Umbilical cord (tissue), 2 donors: ENCODE results near the gene DGKI. TPM values are rescaled to one million over a fixed set of nuclear protein-coding genes. Genes with fewer than 3 reads are reported as not detected.

ENCODE experiments used
- DNase-seq: peaks from one replicate; pipeline ENCODE4 v3.0.0-alpha.2; 2015; ENCODE audit warnings: low spot score
- total RNA-seq: library from RNA; depleted of rRNA; stranded (reverse); fragments of >200 nt; gene quantifications from one replicate; pipeline ENCODE4 v1.2.3, GENCODE V29; 2014; ENCODE audit warnings: low replicate concordance; ENCODE audit not compliant: insufficient read depth

DGKI gene
- total RNA-seq, 1 donor from 2014 or later: 76.1 TPM

GRCh38 chr7:137597856-137598255, 248.9 kb downstream of the DGKI start:
- DNase-seq: no peak

- no peak for DNase-seq
Measured at GRCh38 chr7:137593115-137593711, 253.6 kb downstream of the DGKI start.

- DNase-seq: peak; percentile 83
Measured at GRCh38 chr7:137592232-137592896, 254.4 kb downstream of the DGKI start.

GRCh38 chr7:137591421-137591837, 255.3 kb downstream of the DGKI start:
- peak; percentile 56 for DNase-seq

GRCh38 chr7:137590756-137591305, 255.9 kb downstream of the DGKI start:
- peak; percentile 27 for DNase-seq

GRCh38 chr7:137590071-137590755, 256.6 kb downstream of the DGKI start:
- peak; percentile 45 for DNase-seq

- DNase-seq: no peak
Measured at GRCh38 chr7:137587326-137587725, 259.4 kb downstream of the DGKI start.

GRCh38 chr7:137585591-137585990, 261.2 kb downstream of the DGKI start:
- no peak for DNase-seq

- peak; percentile 76 for DNase-seq
Measured at GRCh38 chr7:137583172-137583571, 263.6 kb downstream of the DGKI start.

GRCh38 chr7:137579913-137580640, 266.7 kb downstream of the DGKI start:
- peak; percentile 27 for DNase-seq

- no peak for DNase-seq
Measured at GRCh38 chr7:137578541-137578940, 268.2 kb downstream of the DGKI start.

GRCh38 chr7:137577184-137577583, 269.6 kb downstream of the DGKI start:
- no peak for DNase-seq

- no peak for DNase-seq
Measured at GRCh38 chr7:137576481-137576880, 270.3 kb downstream of the DGKI start.

- no peak for DNase-seq
Measured at GRCh38 chr7:137574812-137575211, 272.0 kb downstream of the DGKI start.

- DNase-seq: no peak
Measured at GRCh38 chr7:137572056-137572784, 274.6 kb downstream of the DGKI start.

- DNase-seq: no peak
Measured at GRCh38 chr7:137564677-137565076, 282.1 kb downstream of the DGKI start.

GRCh38 chr7:137563981-137564380, 282.8 kb downstream of the DGKI start:
- no peak for DNase-seq

- DNase-seq: no peak
Measured at GRCh38 chr7:137547485-137547884, 299.3 kb downstream of the DGKI start.

GRCh38 chr7:137546671-137547070, 300.1 kb downstream of the DGKI start:
- DNase-seq: no peak

GRCh38 chr7:137546009-137546408, 300.8 kb downstream of the DGKI start:
- DNase-seq: no peak

GRCh38 chr7:137545059-137545716, 301.6 kb downstream of the DGKI start:
- peak; percentile 76 for DNase-seq
